Cardiac muscle cell (in vitro differentiated cells and primary cell): ENCODE data around the gene PSMC6. TPM values are rescaled to one million over a fixed set of nuclear protein-coding genes. Genes with fewer than 3 reads are reported as not detected.

ENCODE experiments used
- DNase-seq, 2 donors: peaks; one replicate each; pipeline versions ENCODE4 v3.0.0 to v3.0.0-alpha.2; 2010 to 2017; ENCODE audit warnings: low read depth in 1 of 2, low spot score in 1 of 2
- H3K27ac ChIP-seq: fragments of 200-600 bp; sonication (generic); 2 replicates; pipeline ENCODE4 v1.5.1; 2016
- H3K27me3 ChIP-seq: fragments of 200-600 bp; sonication (generic); 2 replicates; pipeline ENCODE4 v1.6.0; 2016; ENCODE audit warnings: control low read depth
- H3K36me3 ChIP-seq: fragments of 200-600 bp; sonication (generic); 2 replicates; pipeline ENCODE4 v1.5.1; 2016; ENCODE audit warnings: control low read depth
- H3K4me1 ChIP-seq: fragments of 200-600 bp; sonication (generic); 2 replicates; pipeline ENCODE4 v1.8.1; 2017; ENCODE audit warnings: low read depth, mild to moderate bottlenecking, mixed run types
- H3K4me3 ChIP-seq: fragments of 200-600 bp; sonication (generic); 2 replicates; pipeline ENCODE4 v1.5.1; 2016; ENCODE audit warnings: mild to moderate bottlenecking
- H3K9me3 ChIP-seq: fragments of 200-600 bp; sonication (generic); 2 replicates; pipeline ENCODE4 v1.5.1; 2017; ENCODE audit warnings: low read depth, mild to moderate bottlenecking, control low read depth
- polyA plus RNA-seq: library from polyadenylated mRNA; unstranded; fragments of >200 nt; fragmentation: Nextera tagmentation; extraction: Ambion mirVana; gene quantifications from 2 replicates; pipeline ENCODE4 v1.2.1, GENCODE V29; 2016
- total RNA-seq: library from RNA; depleted of rRNA; stranded (reverse); fragments of >200 nt; gene quantifications from 2 replicates; pipeline ENCODE4 v1.2.3, GENCODE V29; 2016
- TF ChIP-seq, protein P1 (sequence below): IDR thresholded peaks from 2 replicates; pipeline ENCODE4 v1.5.1; 2012; ENCODE audit warnings: low read depth, mild to moderate bottlenecking, low read length

Gene PSMC6
- total and polyA plus RNA-seq, 2 experiments from 2014 or later, result 135 to 151 TPM

DNA sequence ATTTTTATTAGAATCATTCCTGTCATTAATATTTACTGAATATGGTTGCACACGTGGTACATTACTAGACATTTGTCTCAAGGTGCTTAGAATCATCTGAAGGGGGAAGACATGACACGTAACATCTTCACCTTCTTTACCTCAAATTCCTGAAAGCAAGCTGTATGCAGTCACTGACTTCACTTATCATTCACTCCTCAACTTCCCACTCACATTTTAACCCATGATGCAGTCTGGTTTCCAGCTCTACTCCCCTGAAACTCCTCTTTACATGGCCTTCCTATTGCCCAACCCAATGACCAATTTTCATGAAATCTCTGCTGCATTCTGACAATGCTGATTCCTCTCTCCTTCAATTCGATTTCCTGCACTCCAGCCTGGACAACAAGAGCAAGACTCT lies 5.8 kb upstream of the PSMC6 start:
- Histone ChIP-seq H3K36me3 (no peaks in the 10 kb centered on the region), H3K9me3 (no peaks in the 10 kb centered on the region), H3K27ac (no peak overlapping the region), H3K4me1 (no peaks in the 10 kb centered on the region), H3K4me3 (no peak overlapping the region), H3K27me3 (no peaks in the 10 kb centered on the region)
- TF ChIP-seq, protein P1, sequence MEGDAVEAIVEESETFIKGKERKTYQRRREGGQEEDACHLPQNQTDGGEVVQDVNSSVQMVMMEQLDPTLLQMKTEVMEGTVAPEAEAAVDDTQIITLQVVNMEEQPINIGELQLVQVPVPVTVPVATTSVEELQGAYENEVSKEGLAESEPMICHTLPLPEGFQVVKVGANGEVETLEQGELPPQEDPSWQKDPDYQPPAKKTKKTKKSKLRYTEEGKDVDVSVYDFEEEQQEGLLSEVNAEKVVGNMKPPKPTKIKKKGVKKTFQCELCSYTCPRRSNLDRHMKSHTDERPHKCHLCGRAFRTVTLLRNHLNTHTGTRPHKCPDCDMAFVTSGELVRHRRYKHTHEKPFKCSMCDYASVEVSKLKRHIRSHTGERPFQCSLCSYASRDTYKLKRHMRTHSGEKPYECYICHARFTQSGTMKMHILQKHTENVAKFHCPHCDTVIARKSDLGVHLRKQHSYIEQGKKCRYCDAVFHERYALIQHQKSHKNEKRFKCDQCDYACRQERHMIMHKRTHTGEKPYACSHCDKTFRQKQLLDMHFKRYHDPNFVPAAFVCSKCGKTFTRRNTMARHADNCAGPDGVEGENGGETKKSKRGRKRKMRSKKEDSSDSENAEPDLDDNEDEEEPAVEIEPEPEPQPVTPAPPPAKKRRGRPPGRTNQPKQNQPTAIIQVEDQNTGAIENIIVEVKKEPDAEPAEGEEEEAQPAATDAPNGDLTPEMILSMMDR, result no peak
- DNase-seq, result peak in 1 of 2 donors; percentile 34

- Histone ChIP-seq H3K27ac (no peak overlapping the region), H3K36me3 (no peaks in the 10 kb centered on the region), H3K4me1 (peaks cover 3% of the 10 kb centered on the region), H3K27me3 (no peaks in the 10 kb centered on the region), H3K9me3 (no peaks in the 10 kb centered on the region), H3K4me3 (no peak overlapping the region)
- TF ChIP-seq, protein P1, result no peak
- peak in 1 of 2 donors; percentile 98 for DNase-seq
Observed at GRCh38 chr14:52703225-52703624, 3.8 kb upstream of the PSMC6 start.

GRCh38 chr14:52703664-52704063 lies 3.3 kb upstream of the PSMC6 start:
- no peak overlapping the region for H3K27ac ChIP-seq
- H3K9me3 ChIP-seq, result no peaks in the 10 kb centered on the region
- peaks cover 3% of the 10 kb centered on the region for H3K36me3 ChIP-seq
- no peak for DNase-seq
- H3K27me3 ChIP-seq, result no peaks in the 10 kb centered on the region
- no peak overlapping the region for H3K4me3 ChIP-seq
- peaks cover 7% of the 10 kb centered on the region for H3K4me1 ChIP-seq
- TF ChIP-seq, protein P1, result no peak

DNA sequence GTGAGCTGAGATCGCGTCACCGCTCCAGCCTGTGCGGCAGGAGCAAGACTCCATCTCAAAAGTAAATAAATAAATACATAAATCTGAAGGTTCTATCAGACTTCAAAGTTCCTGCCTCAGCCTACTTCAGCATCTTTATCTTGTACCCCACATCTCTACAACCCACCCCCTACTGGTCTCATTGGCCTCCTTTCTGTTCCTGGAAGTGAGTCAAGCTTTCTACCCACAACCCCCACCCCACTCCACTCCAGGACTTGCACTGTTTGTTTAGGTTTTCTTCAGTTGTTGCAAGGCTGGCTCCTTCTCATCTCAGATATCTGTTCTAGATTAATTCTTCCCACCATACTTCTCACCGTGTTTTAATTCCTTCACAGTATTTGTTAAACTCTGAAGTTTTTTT lies 714 bp upstream of the PSMC6 start:
- H3K27ac ChIP-seq, result peak overlapping the region; percentile 92
- peaks cover 9% of the 10 kb centered on the region for H3K4me1 ChIP-seq
- H3K4me3 ChIP-seq, result peak overlapping the region; percentile 88
- H3K9me3 ChIP-seq, result no peaks in the 10 kb centered on the region
- DNase-seq, result peak in 1 of 2 donors; percentile 25
- TF ChIP-seq, protein P1, result no peak
- no peaks in the 10 kb centered on the region for H3K27me3 ChIP-seq
- H3K36me3 ChIP-seq, result peaks cover 27% of the 10 kb centered on the region

DNA sequence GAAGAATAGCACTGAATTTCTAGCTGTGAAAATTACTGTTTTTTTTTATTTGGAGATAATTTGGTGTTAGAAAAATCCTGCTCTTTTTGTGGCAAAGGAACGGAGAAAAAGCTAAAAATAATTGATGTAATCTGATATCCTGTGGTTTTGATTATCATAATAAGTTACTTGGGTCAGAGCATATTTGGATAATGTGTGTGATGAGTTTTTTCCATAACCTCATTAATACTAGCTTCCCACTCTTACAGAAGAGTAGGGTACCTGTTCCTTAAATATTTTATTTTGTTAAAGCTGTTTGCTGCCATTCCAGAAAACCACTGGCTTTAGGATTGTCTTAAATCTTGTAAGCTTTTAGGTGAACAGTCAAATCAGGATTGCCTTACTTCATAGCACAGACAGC lies 4.7 kb downstream of the PSMC6 start:
- Histone ChIP-seq H3K27ac (no peak overlapping the region), H3K36me3 (peaks cover 75% of the 10 kb centered on the region), H3K4me1 (peaks cover 9% of the 10 kb centered on the region), H3K27me3 (no peaks in the 10 kb centered on the region), H3K4me3 (no peak overlapping the region), H3K9me3 (no peaks in the 10 kb centered on the region)
- TF ChIP-seq, protein P1, result no peak
- DNase-seq, result no peak

DNA sequence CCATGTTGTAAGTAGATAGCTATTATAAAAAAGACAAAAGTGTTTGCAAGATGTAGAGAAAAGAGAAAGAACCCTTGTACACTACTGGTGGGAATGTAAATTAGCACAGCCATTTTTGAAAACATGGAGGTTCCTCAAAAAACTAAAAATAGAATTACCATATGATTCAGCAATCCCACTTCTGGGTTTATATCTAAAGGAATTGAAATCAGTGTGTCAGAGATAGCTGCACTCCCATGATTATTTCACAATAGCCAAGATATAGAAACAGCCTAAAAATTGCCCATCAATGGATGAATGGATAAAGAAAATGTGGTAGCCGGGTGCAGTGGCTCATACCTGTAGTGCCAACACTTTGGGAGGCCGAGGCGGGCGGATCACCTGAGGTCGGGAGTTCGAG lies 9.2 kb downstream of the PSMC6 start:
- no peak overlapping the region for H3K4me3 ChIP-seq
- H3K27ac ChIP-seq, result no peak overlapping the region
- TF ChIP-seq, protein P1, result no peak
- H3K9me3 ChIP-seq, result no peaks in the 10 kb centered on the region
- no peak for DNase-seq
- H3K27me3 ChIP-seq, result no peaks in the 10 kb centered on the region
- peaks cover 84% of the 10 kb centered on the region for H3K36me3 ChIP-seq
- H3K4me1 ChIP-seq, result no peaks in the 10 kb centered on the region
